HL-60 (cell line): ENCODE data around the gene SIN3B.

Source experiments
- DNase-seq, 2 experiments: peaks; one replicate each; pipeline ENCODE4 v3.0.0-alpha.2; 2010 to 2020; ENCODE audit warnings: low read depth in 1 of 2, low spot score in 1 of 2
- H3K27ac ChIP-seq: fragments of 250-450 bp; sonication (Bioruptor Pico); replicated peaks from 2 replicates; pipeline ENCODE4 v1.5.1; 2020; ENCODE audit warnings: mild to moderate bottlenecking, moderate library complexity
- H3K27me3 ChIP-seq: fragments of 250-450 bp; sonication (Bioruptor Pico); 2 replicates; pipeline ENCODE4 v1.5.1; 2021; ENCODE audit warnings: mild to moderate bottlenecking, moderate library complexity; ENCODE audit not compliant: insufficient read depth, poor library complexity, severe bottlenecking
- H3K4me3 ChIP-seq: replicated peaks from 2 replicates; pipeline ENCODE4 v1.5.1; 2011; ENCODE audit warnings: mild to moderate bottlenecking, control low read depth, low read length; ENCODE audit not compliant: insufficient read depth
- CTCF ChIP-seq: IDR thresholded peaks from one replicate; pipeline ENCODE4 v1.5.1; 2011; ENCODE audit warnings: low read length, control low read depth, inconsistent platforms; ENCODE audit not compliant: insufficient read depth
- GABPA ChIP-seq: IDR thresholded peaks from 2 replicates; pipeline ENCODE4 v1.6.1; 2012; ENCODE audit warnings: low read depth
- POLR2AphosphoS5 ChIP-seq: IDR thresholded peaks from 2 replicates; pipeline ENCODE4 v1.6.1; 2012; ENCODE audit warnings: low read depth
- REST ChIP-seq: IDR thresholded peaks from 2 replicates; pipeline ENCODE4 v1.6.1; 2012; ENCODE audit warnings: low read depth; ENCODE audit not compliant: insufficient replicate concordance
- SPI1 ChIP-seq: IDR thresholded peaks from 2 replicates; pipeline ENCODE4 v1.6.1; 2012; ENCODE audit warnings: low read depth, mild to moderate bottlenecking, borderline replicate concordance

The SIN3B gene

GRCh38 chr19:16820056-16820455, 9.1 kb upstream of the SIN3B start:
- TF ChIP-seq SPI1 (no peak), CTCF (no peak), POLR2AphosphoS5 (no peak), GABPA (no peak), REST (no peak)
- DNase-seq, result no peak
- H3K4me3 ChIP-seq, result no peak overlapping the region
- no peaks in the 10 kb centered on the region for H3K27me3 ChIP-seq
- no peak overlapping the region for H3K27ac ChIP-seq

- TF ChIP-seq SPI1 (no peak), GABPA (no peak), REST (no peak), POLR2AphosphoS5 (no peak), CTCF (no peak)
- no peaks in the 10 kb centered on the region for H3K27me3 ChIP-seq
These were observed 8.1 kb upstream of the SIN3B start for GRCh38 chr19:16821081-16821480.

GRCh38 chr19:16822648-16823047, 6.5 kb upstream of the SIN3B start:
- DNase-seq, result no peak
- Histone ChIP-seq H3K27ac (no peak overlapping the region), H3K4me3 (no peak overlapping the region), H3K27me3 (no peaks in the 10 kb centered on the region)
- TF ChIP-seq SPI1 (no peak), GABPA (no peak), CTCF (no peak)

More at GRCh38 chr19:16821081-16821480, 8.1 kb upstream of the SIN3B start:
- DNase-seq, result no peak
- no peak overlapping the region for H3K4me3 ChIP-seq
- no peak overlapping the region for H3K27ac ChIP-seq

GRCh38 chr19:16824658-16825311, 4.4 kb upstream of the SIN3B start:
- DNase-seq, result no peak
- TF ChIP-seq POLR2AphosphoS5 (no peak), REST (no peak), SPI1 (no peak), GABPA (no peak), CTCF (no peak)
- Histone ChIP-seq H3K27me3 (no peaks in the 10 kb centered on the region), H3K4me3 (no peak overlapping the region), H3K27ac (no peak overlapping the region)
